B cell (primary cell): ENCODE results near the gene CEACAM19. TPM values are rescaled to one million over a fixed set of nuclear protein-coding genes. Genes with fewer than 3 reads are reported as not detected.

ENCODE experiments used
- ATAC-seq: fragments of 200-7000 bp; cut with Tn5 transposase; one replicate; pipeline ENCODE4 v1.10.0; 2021; ENCODE audit warnings: low read depth, mild to moderate bottlenecking, moderate number of reproducible peaks, moderate library complexity
- CTCF ChIA-PET: fragments of 350-600 bp; sonication (Branson Sonifier 250); formaldehyde crosslinking; loops from one replicate; lab custom pipeline; 2021; ENCODE audit warnings: antibody characterized with exemption, inconsistent platforms; lab: Charles Lee
- POLR2A ChIA-PET: fragments of 350-600 bp; sonication (Branson Sonifier 250); formaldehyde crosslinking; loops from one replicate; lab custom pipeline; 2021; ENCODE audit warnings: antibody characterized with exemption; lab: Charles Lee
- DNase-seq: peaks from one replicate; pipeline ENCODE4 v3.0.0; 2013
- H2AFZ ChIP-seq: 2 replicates; pipeline ENCODE4 v1.6.1; 2012; ENCODE audit warnings: mild to moderate bottlenecking, low read depth, low read length; ENCODE audit not compliant: insufficient read depth, poor library complexity, severe bottlenecking
- H3K27ac ChIP-seq, 2 donors: 1 replicate in 1 of 2; 2 replicates in 1 of 2; pipeline ENCODE4 v1.5.1; 2012 to 2013; ENCODE audit warnings: low read length in 2 of 2, mild to moderate bottlenecking in 2 of 2, moderate library complexity in 1 of 2
- H3K27me3 ChIP-seq, 4 experiments: fragments of 200-600 bp in 1 of 4; sonication (generic) in 1 of 4; replicated peaks in 1 of 4; 1 replicate in 2 of 4; 2 replicates in 2 of 4; pipeline versions ENCODE4 v1.6.1 to v1.7.0; 2013 to 2016; ENCODE audit warnings: low read length in 3 of 4, mild to moderate bottlenecking in 2 of 4, mixed read lengths in 1 of 4, moderate library complexity in 1 of 4; ENCODE audit not compliant: insufficient read depth in 4 of 4, control insufficient read depth in 3 of 4; ENCODE audit errors: control extremely low read depth in 1 of 4
- H3K36me3 ChIP-seq, 2 experiments: replicated peaks in 1 of 2; 1 replicate in 1 of 2; 2 replicates in 1 of 2; pipeline versions ENCODE4 v1.6.1 to v1.7.1; 2013; ENCODE audit warnings: low read length in 1 of 2; ENCODE audit not compliant: insufficient read depth in 2 of 2, control insufficient read depth in 1 of 2; ENCODE audit errors: control extremely low read depth in 1 of 2, extremely low read depth in 1 of 2
- H3K4me1 ChIP-seq, 2 donors: fragments of 200-600 bp in 1 of 2; sonication (generic) in 1 of 2; 1 replicate in 1 of 2; 2 replicates in 1 of 2; pipeline versions ENCODE4 v1.5.1 to v1.6.1; 2013 to 2017; ENCODE audit warnings: low read length in 2 of 2; ENCODE audit not compliant: control insufficient read depth in 2 of 2, insufficient read depth in 2 of 2
- H3K4me2 ChIP-seq: replicated peaks from 2 replicates; pipeline ENCODE3; 2012; ENCODE audit warnings: mild to moderate bottlenecking, low read depth, low read length; ENCODE audit not compliant: poor library complexity, severe bottlenecking
- H3K4me3 ChIP-seq, 5 experiments: fragments of 200-600 bp in 1 of 5; sonication (generic) in 1 of 5; 1 replicate in 3 of 5; 2 replicates in 2 of 5; pipeline versions ENCODE4 v1.5.1 to v1.7.0; 2011 to 2016; ENCODE audit warnings: low read length in 4 of 5, mild to moderate bottlenecking in 4 of 5, low read depth in 2 of 5, control low read depth in 1 of 5, moderate library complexity in 1 of 5; ENCODE audit not compliant: insufficient read depth in 1 of 5; ENCODE audit errors: control extremely low read depth in 1 of 5, extremely low read depth in 1 of 5
- H3K79me2 ChIP-seq: fragments of 200-600 bp; sonication (generic); one replicate; pipeline ENCODE4 v1.6.0; 2016; ENCODE audit warnings: low read length; ENCODE audit not compliant: control insufficient read depth, insufficient read depth
- H3K9ac ChIP-seq: fragments of 200-600 bp; sonication (generic); 2 replicates; pipeline ENCODE4 v1.6.1; 2017; ENCODE audit warnings: mild to moderate bottlenecking, low read length, moderate library complexity
- H3K9me3 ChIP-seq, 3 donors: one replicate each; pipeline versions ENCODE4 v1.6.1 to v1.7.1; 2013; ENCODE audit warnings: low read length in 2 of 3; ENCODE audit not compliant: control insufficient read depth in 2 of 3, insufficient read depth in 1 of 3; ENCODE audit errors: control extremely low read depth in 1 of 3
- H4K20me1 ChIP-seq: 2 replicates; pipeline ENCODE4 v1.6.0; 2012; ENCODE audit warnings: mild to moderate bottlenecking, low read length; ENCODE audit not compliant: insufficient read depth, control insufficient read depth, poor library complexity, severe bottlenecking
- H3K27ac Mint-ChIP-seq: one replicate; pipeline ENCODE4 v1.8.0; 2021; ENCODE audit warnings: mixed read lengths
- H3K27me3 Mint-ChIP-seq: one replicate; pipeline ENCODE4 v1.8.0; 2021; ENCODE audit warnings: mixed read lengths
- H3K4me1 Mint-ChIP-seq: one replicate; pipeline ENCODE4 v1.8.0; 2021; ENCODE audit warnings: mixed read lengths
- H3K4me3 Mint-ChIP-seq: one replicate; pipeline ENCODE4 v1.8.0; 2021; ENCODE audit warnings: mixed read lengths
- H3K9me3 Mint-ChIP-seq: one replicate; pipeline ENCODE4 v1.8.0; 2022; ENCODE audit warnings: mixed read lengths; ENCODE audit not compliant: insufficient read depth
- CTCF ChIP-seq: fragments of 200-600 bp; IDR thresholded peaks from one replicate; pipeline ENCODE4 v1.8.0; 2022; ENCODE audit warnings: antibody characterized with exemption, mild to moderate bottlenecking
- EZH2 ChIP-seq: IDR thresholded peaks from 2 replicates; pipeline ENCODE4 v1.6.1; 2012; ENCODE audit warnings: borderline replicate concordance, low read depth, mild to moderate bottlenecking, moderate library complexity, low read length; ENCODE audit not compliant: insufficient read depth, poor library complexity, severe bottlenecking
- WGBS: methylation state at CpG from one replicate; pipeline ENCODE4 v1.1.5; 2013; ENCODE audit warnings: missing lambda C conversion rate; ENCODE audit not compliant: insufficient coverage; 5-methylcytosine and 5-hydroxymethylcytosine counted together
- intact Hi-C: fragments of 100-400 bp; cut with micrococcal nuclease; formaldehyde crosslinking; loops from one replicate; pipeline ENCODE4 v1.10.0; 2022
- polyA plus RNA-seq: library from polyadenylated mRNA; depleted of rRNA; stranded (reverse); fragments of >200 nt; gene quantifications from 2 replicates; pipeline ENCODE4 v1.2.3, GENCODE V29; 2012
- total RNA-seq, 2 donors: library from RNA; stranded (reverse); fragments of 120-200 nt in 1 of 2; gene quantifications; 1 replicate in 1 of 2; 2 replicates in 1 of 2; pipeline versions ENCODE4 v1.2.3 to v1.2.4, GENCODE V29; 2013 to 2022

CEACAM19 gene
- total and polyA plus RNA-seq, 2 donors (not counting 1 experiment from before 2014, with no cell fraction given): not detected

- whole genome bisulfite sequencing: 79% methylated on average over 2 of the region's 8 CpGs
- H3K27ac ChIP-seq: no peak overlapping the region
- H2AFZ ChIP-seq: no peak overlapping the region
- H3K27me3 Mint-ChIP-seq: no peaks in the 10 kb centered on the region
- ATAC-seq (no peak), DNase-seq (peak; percentile 60)
- H3K4me1 Mint-ChIP-seq: peaks cover 29% of the 10 kb centered on the region
- intact Hi-C loops: loop anchor here (10.0 kb wide), 1 partner anchor 115 kb away; the partner anchor contains the start of gene NECTIN2
- TF ChIP-seq EZH2 (no peak), CTCF (no peak)
- H3K9ac ChIP-seq: no peak overlapping the region
- no peak overlapping the region for H3K27ac Mint-ChIP-seq
- H3K36me3 ChIP-seq: no peaks in the 10 kb centered on the region
- H4K20me1 ChIP-seq: no peaks in the 10 kb centered on the region
- H3K4me3 Mint-ChIP-seq: no peak overlapping the region
- H3K9me3 Mint-ChIP-seq: no peaks in the 10 kb centered on the region
- H3K4me2 ChIP-seq: peak overlapping the region; percentile 26
- peaks cover 20 to 40% of the 10 kb centered on the region in 2 donors for H3K4me1 ChIP-seq
- POLR2A ChIA-PET: interaction anchor here (0.8 to 1.0 kb wide), 2 partner anchors 11 to 41 kb away, joined by 3 to 8 read pairs; no protein-coding TSS in a partner anchor
- CTCF ChIA-PET: interaction anchor here (0.9 to 11.7 kb wide), 6 partner anchors 13 to 53 kb away, joined by 3 to 591 read pairs (median 4); partner anchors contain the start of gene CBLC
- no peaks in the 10 kb centered on the region for H3K27me3 ChIP-seq
- no peaks in the 10 kb centered on the region for H3K9me3 ChIP-seq
- H3K4me3 ChIP-seq: no peak overlapping the region
- no peaks in the 10 kb centered on the region for H3K79me2 ChIP-seq
Measured at GRCh38 chr19:44729516-44730033, 58.3 kb downstream of the CEACAM19 start.

GRCh38 chr19:44731081-44731480, 59.8 kb downstream of the CEACAM19 start:
- Histone ChIP-seq H3K36me3 (no peaks in the 10 kb centered on the region), H3K4me2 (no peak overlapping the region), H2AFZ (no peak overlapping the region), H3K9ac (no peak overlapping the region), H3K27me3 (no peaks in the 10 kb centered on the region), H3K9me3 (no peaks in the 10 kb centered on the region), H4K20me1 (no peaks in the 10 kb centered on the region), H3K4me3 (no peak overlapping the region), H3K79me2 (no peaks in the 10 kb centered on the region), H3K27ac (no peak overlapping the region), H3K4me1 (peaks cover 19 to 27% of the 10 kb centered on the region in 2 donors)
- intact Hi-C loops: no loop called here
- ATAC-seq (no peak), DNase-seq (no peak)
- WGBS: 100% methylated on average over 1 of the region's 5 CpGs
- Mint-ChIP-seq H3K9me3 (no peaks in the 10 kb centered on the region), H3K27ac (no peak overlapping the region), H3K4me3 (no peak overlapping the region), H3K4me1 (peaks cover 22% of the 10 kb centered on the region), H3K27me3 (no peaks in the 10 kb centered on the region)
- ChIA-PET CTCF (interaction anchor here (0.7 to 0.8 kb wide), 2 partner anchors 40 to 115 kb away, joined by 3 read pairs; no protein-coding TSS in a partner anchor), POLR2A (no interaction called here)
- TF ChIP-seq EZH2 (no peak), CTCF (no peak)
